ENCODE data around the gene SP7.
A peak's percentile ranks its signal among the peaks of the same experiment; 100 is the strongest.

SP7 gene

GRCh38 chr12:53358836-53359419, 22.8 kb upstream of the SP7 start:
- TF ChIP-seq ZNF274 (IDR thresholded peaks at IDR 0.05; ENCODE audit: low read depth, low read length) (no peak), YY1 (IDR thresholded peaks at IDR 0.05; ENCODE audit: insufficient read depth, insufficient read length) (no peak), SUZ12 (IDR thresholded peaks at IDR 0.05; ENCODE audit: extremely low read depth, insufficient read depth, insufficient read length) (no peak)
- H3K4me1 ChIP-seq (ENCODE audit: insufficient read depth, insufficient read length) = no peaks in the 10 kb centered on the region
- H3K9me3 ChIP-seq (ENCODE audit: insufficient read depth, low read length) = no peaks in the 10 kb centered on the region
- no peaks in the 10 kb centered on the region for H3K36me3 ChIP-seq (ENCODE audit: insufficient read depth, insufficient read length, low read length)
- H3K9ac ChIP-seq (ENCODE audit: insufficient read length, low read depth) = no peak overlapping the region
- no peak overlapping the region for H3K4me3 ChIP-seq (ENCODE audit: insufficient read length, low read depth)
- H3K27me3 ChIP-seq (ENCODE audit: insufficient read depth, insufficient read length) = no peaks in the 10 kb centered on the region
- DNase-seq (ENCODE audit: low read depth, low spot score) = no peak

- DNase-seq (ENCODE audit: low read depth, low spot score) = no peak
- Histone ChIP-seq H3K36me3 (ENCODE audit: insufficient read depth, insufficient read length, low read length) (no peaks in the 10 kb centered on the region), H3K4me3 (ENCODE audit: insufficient read length, low read depth) (no peak overlapping the region), H3K27me3 (ENCODE audit: insufficient read depth, insufficient read length) (no peaks in the 10 kb centered on the region), H3K9ac (ENCODE audit: insufficient read length, low read depth) (no peak overlapping the region), H3K9me3 (ENCODE audit: insufficient read depth, low read length) (no peaks in the 10 kb centered on the region), H3K4me1 (ENCODE audit: insufficient read depth, insufficient read length) (no peaks in the 10 kb centered on the region)
- TF ChIP-seq YY1 (IDR thresholded peaks at IDR 0.05; ENCODE audit: insufficient read depth, insufficient read length) (no peak), SUZ12 (IDR thresholded peaks at IDR 0.05; ENCODE audit: extremely low read depth, insufficient read depth, insufficient read length) (no peak), ZNF274 (IDR thresholded peaks at IDR 0.05; ENCODE audit: low read depth, low read length) (no peak)
These were observed 19.0 kb upstream of the SP7 start for GRCh38 chr12:53355121-53355520.

GRCh38 chr12:53353257-53353655, 17.1 kb upstream of the SP7 start:
- Histone ChIP-seq H3K36me3 (ENCODE audit: insufficient read depth, insufficient read length, low read length) (no peaks in the 10 kb centered on the region), H3K4me3 (ENCODE audit: insufficient read length, low read depth) (no peak overlapping the region), H3K9ac (ENCODE audit: insufficient read length, low read depth) (no peak overlapping the region), H3K4me1 (ENCODE audit: insufficient read depth, insufficient read length) (no peaks in the 10 kb centered on the region), H3K27me3 (ENCODE audit: insufficient read depth, insufficient read length) (no peaks in the 10 kb centered on the region), H3K9me3 (ENCODE audit: insufficient read depth, low read length) (no peaks in the 10 kb centered on the region)
- DNase-seq (ENCODE audit: low read depth, low spot score) = no peak
- TF ChIP-seq SUZ12 (IDR thresholded peaks at IDR 0.05; ENCODE audit: extremely low read depth, insufficient read depth, insufficient read length) = no peak
- no peak for TF ChIP-seq ZNF274 (IDR thresholded peaks at IDR 0.05; ENCODE audit: low read depth, low read length)
- no peak for TF ChIP-seq YY1 (IDR thresholded peaks at IDR 0.05; ENCODE audit: insufficient read depth, insufficient read length)

- TF ChIP-seq YY1 (IDR thresholded peaks at IDR 0.05; ENCODE audit: insufficient read depth, insufficient read length) (no peak), SUZ12 (IDR thresholded peaks at IDR 0.05; ENCODE audit: extremely low read depth, insufficient read depth, insufficient read length) (no peak), ZNF274 (IDR thresholded peaks at IDR 0.05; ENCODE audit: low read depth, low read length) (no peak)
- Histone ChIP-seq H3K9ac (ENCODE audit: insufficient read length, low read depth) (no peak overlapping the region), H3K4me1 (ENCODE audit: insufficient read depth, insufficient read length) (no peaks in the 10 kb centered on the region), H3K9me3 (ENCODE audit: insufficient read depth, low read length) (no peaks in the 10 kb centered on the region), H3K4me3 (ENCODE audit: insufficient read length, low read depth) (no peak overlapping the region), H3K36me3 (ENCODE audit: insufficient read depth, insufficient read length, low read length) (no peaks in the 10 kb centered on the region), H3K27me3 (ENCODE audit: insufficient read depth, insufficient read length) (no peaks in the 10 kb centered on the region)
- peak; percentile 93 for DNase-seq (ENCODE audit: low read depth, low spot score)
These were observed 16.4 kb upstream of the SP7 start for GRCh38 chr12:53352331-53353256.

GRCh38 chr12:53347905-53348304, 11.8 kb upstream of the SP7 start:
- no peak for TF ChIP-seq ZNF274 (IDR thresholded peaks at IDR 0.05; ENCODE audit: low read depth, low read length)
- TF ChIP-seq YY1 (IDR thresholded peaks at IDR 0.05; ENCODE audit: insufficient read depth, insufficient read length) = no peak
- TF ChIP-seq SUZ12 (IDR thresholded peaks at IDR 0.05; ENCODE audit: extremely low read depth, insufficient read depth, insufficient read length) = no peak
- no peak overlapping the region for H3K9ac ChIP-seq (ENCODE audit: insufficient read length, low read depth)
- no peak overlapping the region for H3K4me3 ChIP-seq (ENCODE audit: insufficient read length, low read depth)
- H3K27me3 ChIP-seq (ENCODE audit: insufficient read depth, insufficient read length) = peaks cover 20% of the 10 kb centered on the region
- no peak for DNase-seq (ENCODE audit: low read depth, low spot score)
- H3K9me3 ChIP-seq (ENCODE audit: insufficient read depth, low read length) = no peaks in the 10 kb centered on the region
- no peaks in the 10 kb centered on the region for H3K36me3 ChIP-seq (ENCODE audit: insufficient read depth, insufficient read length, low read length)
- H3K4me1 ChIP-seq (ENCODE audit: insufficient read depth, insufficient read length) = peaks cover 13% of the 10 kb centered on the region

- no peaks in the 10 kb centered on the region for H3K36me3 ChIP-seq (ENCODE audit: insufficient read depth, insufficient read length, low read length)
- TF ChIP-seq YY1 (IDR thresholded peaks at IDR 0.05; ENCODE audit: insufficient read depth, insufficient read length) (no peak), ZNF274 (IDR thresholded peaks at IDR 0.05; ENCODE audit: low read depth, low read length) (no peak)
- peaks cover 20% of the 10 kb centered on the region for H3K27me3 ChIP-seq (ENCODE audit: insufficient read depth, insufficient read length)
- H3K4me1 ChIP-seq (ENCODE audit: insufficient read depth, insufficient read length) = peaks cover 13% of the 10 kb centered on the region
- no peak for DNase-seq (ENCODE audit: low read depth, low spot score)
- H3K4me3 ChIP-seq (ENCODE audit: insufficient read length, low read depth) = no peak overlapping the region
- no peak overlapping the region for H3K9ac ChIP-seq (ENCODE audit: insufficient read length, low read depth)
- no peaks in the 10 kb centered on the region for H3K9me3 ChIP-seq (ENCODE audit: insufficient read depth, low read length)
These were observed 10.3 kb upstream of the SP7 start for GRCh38 chr12:53346491-53346890.

- TF ChIP-seq YY1 (IDR thresholded peaks at IDR 0.05; ENCODE audit: insufficient read depth, insufficient read length) (no peak), SUZ12 (IDR thresholded peaks at IDR 0.05; ENCODE audit: extremely low read depth, insufficient read depth, insufficient read length) (no peak), ZNF274 (IDR thresholded peaks at IDR 0.05; ENCODE audit: low read depth, low read length) (no peak)
- H3K27me3 ChIP-seq (ENCODE audit: insufficient read depth, insufficient read length) = peaks cover 20% of the 10 kb centered on the region
- no peaks in the 10 kb centered on the region for H3K36me3 ChIP-seq (ENCODE audit: insufficient read depth, insufficient read length, low read length)
- peak overlapping the region; percentile 33 for H3K9ac ChIP-seq (ENCODE audit: insufficient read length, low read depth)
- no peaks in the 10 kb centered on the region for H3K9me3 ChIP-seq (ENCODE audit: insufficient read depth, low read length)
- H3K4me1 ChIP-seq (ENCODE audit: insufficient read depth, insufficient read length) = peaks cover 13% of the 10 kb centered on the region
- no peak for DNase-seq (ENCODE audit: low read depth, low spot score)
- H3K4me3 ChIP-seq (ENCODE audit: insufficient read length, low read depth) = peak overlapping the region; percentile 76
These were observed 9.5 kb upstream of the SP7 start for GRCh38 chr12:53345486-53346188.

Measured in NT2/D1 (cell line).